K562 (cell line): ENCODE results near the gene C19orf85. TPM values are rescaled to one million over a fixed set of nuclear protein-coding genes. Genes with fewer than 3 reads are reported as not detected.

Experiments
- ATAC-seq: fragments of 200-7000 bp; cut with Tn5 transposase; 3 replicates; pipeline ENCODE4 v1.9.1; 2020; ENCODE audit warnings: moderate library complexity
- BruUV-seq: library from RNA; stranded (reverse); fragments of 400-500 nt; replicated peaks from 2 replicates; lab custom pipeline; 2021; lab: Mats Ljungman, UMichigan
- CTCF ChIA-PET: fragments of 300-600 bp; formaldehyde crosslinking; extraction: SDS; loops from one replicate; lab custom pipeline; 2021; ENCODE audit warnings: low intra/inter-chr PET ratio; lab: Yijun Ruan, JAX
- POLR2A ChIA-PET: fragments of 300-600, 350-650 bp; sonication (Branson Sonifier 250); formaldehyde crosslinking; extraction: SDS; loops from one replicate; lab custom pipeline; 2021; ENCODE audit warnings: antibody characterized with exemption, inconsistent platforms; lab: Yijun Ruan, JAX
- DNase-seq, 4 experiments: peaks; one replicate each; pipeline versions ENCODE4 v3.0.0 to v3.0.0-alpha.2; 2011 to 2018; ENCODE audit warnings: low spot score in 3 of 4, mixed read lengths in 3 of 4; ENCODE audit errors: extremely low read depth in 1 of 4
- FAIRE-seq: peaks from 2 replicates; lab custom pipeline; 2011; peaks lifted over from hg19 to GRCh38; lab: Jason Lieb, UNC
- H2AFZ ChIP-seq: 2 replicates; pipeline ENCODE4 v1.6.0; 2011; ENCODE audit warnings: low read depth, low read length, control low read depth, inconsistent platforms
- H3K27ac ChIP-seq: fragments of 200-600 bp; 3 replicates; pipeline ENCODE4 v1.8.0; 2011; ENCODE audit warnings: low read depth, mild to moderate bottlenecking, control low read depth, inconsistent platforms, low read length, moderate library complexity, mixed read lengths; ENCODE audit errors: extremely low read depth
- H3K27me3 ChIP-seq, 2 experiments: fragments of 300-600 bp in 1 of 2; 2 replicates in 1 of 2; 3 replicates in 1 of 2; pipeline versions ENCODE4 v1.6.0 to v1.8.0; 2011; ENCODE audit warnings: inconsistent platforms in 2 of 2, low read length in 2 of 2, mild to moderate bottlenecking in 1 of 2, mixed read lengths in 1 of 2, moderate library complexity in 1 of 2; ENCODE audit not compliant: control insufficient read depth in 2 of 2, insufficient read depth in 2 of 2
- H3K36me3 ChIP-seq: fragments of 300-600 bp; 3 replicates; pipeline ENCODE4 v1.8.0; 2011; ENCODE audit warnings: mild to moderate bottlenecking, low read length, inconsistent platforms; ENCODE audit not compliant: control insufficient read depth, insufficient read depth
- H3K4me1 ChIP-seq, 2 experiments: fragments of 200-600 bp in 1 of 2; replicated peaks in 1 of 2; 2 replicates in 1 of 2; 3 replicates in 1 of 2; pipeline versions ENCODE4 v1.5.1 to v1.8.0; 2011; ENCODE audit warnings: inconsistent platforms in 2 of 2, low read length in 2 of 2, mild to moderate bottlenecking in 1 of 2, mixed read lengths in 1 of 2, moderate library complexity in 1 of 2; ENCODE audit not compliant: control insufficient read depth in 2 of 2, insufficient read depth in 2 of 2
- H3K4me2 ChIP-seq: 2 replicates; pipeline ENCODE4 v1.6.1; 2011; ENCODE audit warnings: low read length, control low read depth, inconsistent platforms, mixed read lengths; ENCODE audit not compliant: insufficient read depth
- H3K4me3 ChIP-seq: fragments of 200-600 bp; sonication (generic), shearing (Covaris generic); 2 replicates; pipeline ENCODE4 v1.5.1; 2016; ENCODE audit warnings: control low read depth, inconsistent platforms
- H3K79me2 ChIP-seq: fragments of 200-600 bp; 3 replicates; pipeline ENCODE4 v1.8.0; 2011; ENCODE audit warnings: low read length, inconsistent platforms; ENCODE audit not compliant: control insufficient read depth, insufficient read depth
- H3K9ac ChIP-seq, 2 experiments: 2 replicates each; pipeline versions ENCODE4 v1.6.0 to v1.6.1; 2011; ENCODE audit warnings: low read depth in 2 of 2, low read length in 2 of 2, control low read depth in 1 of 2, inconsistent platforms in 1 of 2, mild to moderate bottlenecking in 1 of 2, mixed read lengths in 1 of 2; ENCODE audit not compliant: insufficient read depth in 1 of 2
- H3K9me1 ChIP-seq: one replicate; pipeline ENCODE4 v1.6.0; 2011; ENCODE audit warnings: inconsistent platforms, mild to moderate bottlenecking, low read length, moderate library complexity; ENCODE audit not compliant: control insufficient read depth, insufficient read depth
- H3K9me3 ChIP-seq: replicated peaks from 2 replicates; pipeline ENCODE4 v1.5.1; 2011; ENCODE audit warnings: low read depth, low read length, inconsistent platforms; ENCODE audit not compliant: control insufficient read depth, insufficient read depth
- H4K20me1 ChIP-seq: replicated peaks from 2 replicates; pipeline ENCODE4 v1.6.1; 2011; ENCODE audit warnings: low read length, inconsistent platforms, mixed read lengths; ENCODE audit not compliant: control insufficient read depth, insufficient read depth
- BHLHE40 ChIP-seq: IDR thresholded peaks from 2 replicates; pipeline ENCODE4 v1.6.1; 2011; ENCODE audit warnings: low read length, improper control_type of control experiment
- BMI1 ChIP-seq: fragments of 150-350 bp; IDR thresholded peaks from 2 replicates; pipeline ENCODE4 v1.6.1; 2014; ENCODE audit warnings: low read length
- CHCHD3 ChIP-seq: fragments of 250-450 bp; sonication (Bioruptor Pico); IDR thresholded peaks from 2 replicates; pipeline ENCODE4 v2.1.2; 2022; ENCODE audit warnings: mild to moderate bottlenecking
- CHD4 ChIP-seq: fragments of 200-600 bp; sonication (generic); IDR thresholded peaks from 3 replicates; pipeline ENCODE4 v1.6.1; 2012; ENCODE audit warnings: low read depth, mild to moderate bottlenecking, mixed read lengths, low read length, inconsistent platforms; ENCODE audit not compliant: insufficient read depth, insufficient replicate concordance, poor library complexity, severe bottlenecking
- CREBBP ChIP-seq: IDR thresholded peaks from one replicate; pipeline ENCODE4 v1.6.1; 2012; ENCODE audit warnings: low read depth, mild to moderate bottlenecking, control low read depth, inconsistent platforms, low read length
- EP400 ChIP-seq: fragments of 450-650 bp; IDR thresholded peaks from 2 replicates; pipeline ENCODE4 v1.6.1; 2017; ENCODE audit warnings: antibody characterized with exemption, mild to moderate bottlenecking, moderate library complexity
- ERF ChIP-seq: fragments of 450-650 bp; formaldehyde crosslinking; IDR thresholded peaks from 2 replicates; pipeline ENCODE4 v1.4.0; 2020; ENCODE audit warnings: mild to moderate bottlenecking, mixed read lengths
- HNRNPK ChIP-seq: fragments of 200-400 bp; formaldehyde crosslinking; IDR thresholded peaks from one replicate; pipeline ENCODE4 v1.6.1; 2018; ENCODE audit warnings: mild to moderate bottlenecking, low read depth, low read length; ENCODE audit not compliant: poor library complexity, severe bottlenecking
- KLF16 ChIP-seq: IDR thresholded peaks from 2 replicates; pipeline ENCODE4 v1.6.1; 2016; ENCODE audit warnings: antibody characterized with exemption
- MYC ChIP-seq, 2 experiments: fragments of 250-450 bp in 1 of 2; sonication (Bioruptor Pico) in 1 of 2; IDR thresholded peaks; 2 replicates each; pipeline versions ENCODE4 v1.5.1 to v1.6.1; 2012 to 2021; ENCODE audit warnings: low read depth in 2 of 2, borderline replicate concordance in 1 of 2, improper control_type of control experiment in 1 of 2, low read length in 1 of 2, mild to moderate bottlenecking in 1 of 2, moderate library complexity in 1 of 2
- PCBP1 ChIP-seq: fragments of 200-400 bp; formaldehyde crosslinking; IDR thresholded peaks from 2 replicates; pipeline ENCODE4 v1.6.1; 2018; ENCODE audit warnings: mild to moderate bottlenecking, low read depth, low read length; ENCODE audit not compliant: poor library complexity, severe bottlenecking
- RUNX1 ChIP-seq: sonication (generic); IDR thresholded peaks from 2 replicates; pipeline ENCODE4 v1.6.1; 2016; ENCODE audit warnings: antibody characterized with exemption, low read depth
- TAF15 ChIP-seq: fragments of 200-400 bp; formaldehyde crosslinking; IDR thresholded peaks from 2 replicates; pipeline ENCODE4 v1.6.1; 2017; ENCODE audit warnings: mild to moderate bottlenecking, low read depth, low read length, moderate library complexity
- ZNF121 ChIP-seq: sonication (generic); formaldehyde crosslinking; conservative IDR thresholded peaks from 2 replicates; pipeline ENCODE4 v1.8.0; 2022; ENCODE audit warnings: missing genetic modification reagents
- ZNF764 ChIP-seq: fragments of 250-450 bp; sonication (Bioruptor Pico); IDR thresholded peaks from 2 replicates; pipeline ENCODE4 v1.4.0; 2020; ENCODE audit warnings: low read depth, mild to moderate bottlenecking, moderate library complexity
- ZSCAN32 ChIP-seq: fragments of 450-650 bp; formaldehyde crosslinking; IDR thresholded peaks from 2 replicates; pipeline ENCODE4 v1.4.0; 2020; ENCODE audit warnings: mild to moderate bottlenecking, moderate library complexity
- WGBS: fragments of 100-300 bp; shearing (Covaris generic); methylation state at CpG from one replicate; pipeline ENCODE4 v1.1.6; 2016; ENCODE audit warnings: low coverage, mixed read lengths; ENCODE audit not compliant: insufficient coverage; ENCODE audit errors: missing lambda C conversion rate; 5-methylcytosine and 5-hydroxymethylcytosine counted together
- in situ Hi-C: fragments of 300-500 bp; cut with MboI; formaldehyde crosslinking; loops from 4 replicates; pipeline ENCODE4 v1.15.0; 2018; ENCODE audit warnings: inconsistent platforms, mixed read lengths
- intact Hi-C: fragments of 100-400 bp; cut with micrococcal nuclease; formaldehyde crosslinking; loops from 2 replicates; pipeline ENCODE4 v1.14.2; 2022
- polyA plus RNA-seq, 8 experiments: library from polyadenylated mRNA; depleted of rRNA in 4 of 8; stranded (reverse) in 5 of 8; unstranded in 3 of 8; fragments of >200 nt; fragmentation: Nextera tagmentation in 2 of 8; fragmentation: Illumina TruSeq in 1 of 8; extraction: Ambion mirVana in 2 of 8; extraction: Trizol in 1 of 8; gene quantifications; 2 replicates each; pipeline versions ENCODE4 v1.2.1 to v1.2.3, GENCODE V29; 2011 to 2014; ENCODE audit warnings: inconsistent platforms in 1 of 8, missing spikeins in 1 of 8
- total RNA-seq, 7 experiments: library from RNA; depleted of rRNA in 6 of 7; stranded (reverse); fragments of >200 nt in 6 of 7; fragmentation: Illumina TruSeq in 2 of 7; extraction: Trizol in 2 of 7; gene quantifications; 2 replicates each; pipeline versions ENCODE4 v1.2.1 to v1.2.3, GENCODE V29; 2011 to 2021; ENCODE audit warnings: low replicate concordance in 1 of 7
- TF ChIP-seq, protein P1 (sequence below): fragments of 250-450 bp; sonication (Bioruptor Pico); IDR thresholded peaks from 2 replicates; pipeline ENCODE4 v1.5.0; 2021
- TF ChIP-seq, protein P2 (sequence below): IDR thresholded peaks from 2 replicates; pipeline ENCODE4 v1.6.1; 2014; ENCODE audit warnings: antibody characterized with exemption
- TF ChIP-seq, protein P3 (sequence below): sonication (generic); formaldehyde crosslinking; IDR thresholded peaks from 2 replicates; pipeline ENCODE4 v1.8.0; 2022; ENCODE audit warnings: mild to moderate bottlenecking, missing genetic modification reagents

Gene C19orf85
- total and polyA plus RNA-seq, 9 of the 15 experiments (the other 6 are each of a cell fraction or from before 2014, with no cell fraction given): not detected

DNA sequence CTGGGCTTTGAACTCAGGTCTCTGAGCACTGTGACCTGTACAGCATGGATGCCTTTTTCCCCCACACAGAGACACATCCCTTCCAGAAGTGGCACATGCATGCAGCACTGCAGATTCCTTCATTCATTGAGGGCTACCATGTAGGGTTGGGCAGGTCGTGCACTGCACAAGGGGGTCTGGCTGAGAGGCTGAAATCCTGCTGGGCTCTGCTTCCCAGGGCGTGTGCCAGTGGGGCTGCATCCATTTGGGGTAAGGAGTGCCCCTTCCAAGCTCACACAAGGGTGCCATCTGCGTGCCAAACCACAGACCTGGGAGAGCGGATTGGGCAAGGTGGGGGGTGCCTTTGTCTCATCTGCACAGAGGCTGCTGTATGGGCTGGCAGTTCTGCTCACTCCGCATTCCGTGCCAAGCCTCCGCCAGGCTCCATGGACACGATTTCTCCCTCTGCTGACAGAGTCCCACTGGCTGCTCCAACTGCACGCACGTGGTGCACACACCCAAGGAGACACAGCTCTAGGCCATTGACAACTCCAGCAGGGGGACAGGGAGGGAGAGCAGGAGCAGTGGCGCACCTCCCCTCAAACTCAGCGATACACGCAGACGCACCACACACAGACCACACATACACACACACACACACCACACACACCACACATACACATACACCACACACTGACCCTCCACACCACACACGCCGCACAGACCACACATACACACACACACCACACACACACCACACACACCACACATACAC, 17.0 kb downstream of the C19orf85 start:
- H3K36me3 ChIP-seq: no peaks in the 10 kb centered on the region
- no peaks in the 10 kb centered on the region for H3K9me3 ChIP-seq
- POLR2A ChIA-PET: interaction anchor here (0.6 to 1.3 kb wide), 5 partner anchors 10 to 201 kb away, joined by 3 read pairs; partner anchors contain the start of genes UBE2S and ZNF628
- H3K79me2 ChIP-seq: no peaks in the 10 kb centered on the region
- no peaks in the 10 kb centered on the region for H4K20me1 ChIP-seq
- ATAC-seq: peak; percentile 72
- H3K4me2 ChIP-seq: peak overlapping the region; percentile 24; the same call in 1 of the 2 replicates
- in situ Hi-C loops (loop anchor here (25.0 kb wide), 1 partner anchor 785 kb away; the partner anchor contains the start of gene LILRB4), intact Hi-C loops (no loop called here)
- H3K9ac ChIP-seq: peak overlapping the region in 1 of 2 experiments; percentile 83; a peak in 2 of 4 replicates
- CTCF ChIA-PET: no interaction called here
- peak; percentile 56 for FAIRE-seq
- H2AFZ ChIP-seq: no peak overlapping the region; the same call in 1 of the 2 replicates
- BruUV-seq: no TSS peak
- WGBS: 19% methylated on average over 13 of the region's 16 CpGs
- no peaks in the 10 kb centered on the region for H3K9me1 ChIP-seq
- no peak overlapping the region for H3K27ac ChIP-seq
- peak in 3 of 4 experiments; percentile 6 to 57 (median 52) for DNase-seq
- H3K4me3 ChIP-seq: no peak overlapping the region
- H3K27me3 ChIP-seq: peaks cover 6 to 37% of the 10 kb centered on the region in 2 experiments
- H3K4me1 ChIP-seq: peaks cover 11 to 62% of the 10 kb centered on the region in 2 experiments
- TF ChIP-seq, protein P1, sequence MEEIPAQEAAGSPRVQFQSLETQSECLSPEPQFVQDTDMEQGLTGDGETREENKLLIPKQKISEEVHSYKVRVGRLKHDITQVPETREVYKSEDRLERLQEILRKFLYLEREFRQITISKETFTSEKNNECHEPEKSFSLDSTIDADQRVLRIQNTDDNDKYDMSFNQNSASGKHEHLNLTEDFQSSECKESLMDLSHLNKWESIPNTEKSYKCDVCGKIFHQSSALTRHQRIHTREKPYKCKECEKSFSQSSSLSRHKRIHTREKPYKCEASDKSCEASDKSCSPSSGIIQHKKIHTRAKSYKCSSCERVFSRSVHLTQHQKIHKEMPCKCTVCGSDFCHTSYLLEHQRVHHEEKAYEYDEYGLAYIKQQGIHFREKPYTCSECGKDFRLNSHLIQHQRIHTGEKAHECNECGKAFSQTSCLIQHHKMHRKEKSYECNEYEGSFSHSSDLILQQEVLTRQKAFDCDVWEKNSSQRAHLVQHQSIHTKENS (CRISPR knock-in tag): no peak
- no peak for TF ChIP-seq TAF15
- TF ChIP-seq ZSCAN32: no peak
- no peak for TF ChIP-seq ZNF121
- no peak for TF ChIP-seq KLF16
- TF ChIP-seq, protein P2, sequence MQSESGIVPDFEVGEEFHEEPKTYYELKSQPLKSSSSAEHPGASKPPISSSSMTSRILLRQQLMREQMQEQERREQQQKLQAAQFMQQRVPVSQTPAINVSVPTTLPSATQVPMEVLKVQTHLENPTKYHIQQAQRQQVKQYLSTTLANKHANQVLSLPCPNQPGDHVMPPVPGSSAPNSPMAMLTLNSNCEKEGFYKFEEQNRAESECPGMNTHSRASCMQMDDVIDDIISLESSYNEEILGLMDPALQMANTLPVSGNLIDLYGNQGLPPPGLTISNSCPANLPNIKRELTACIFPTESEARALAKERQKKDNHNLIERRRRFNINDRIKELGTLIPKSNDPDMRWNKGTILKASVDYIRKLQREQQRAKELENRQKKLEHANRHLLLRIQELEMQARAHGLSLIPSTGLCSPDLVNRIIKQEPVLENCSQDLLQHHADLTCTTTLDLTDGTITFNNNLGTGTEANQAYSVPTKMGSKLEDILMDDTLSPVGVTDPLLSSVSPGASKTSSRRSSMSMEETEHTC: no peak
- TF ChIP-seq BHLHE40: peak; percentile 52
- TF ChIP-seq, protein P3, sequence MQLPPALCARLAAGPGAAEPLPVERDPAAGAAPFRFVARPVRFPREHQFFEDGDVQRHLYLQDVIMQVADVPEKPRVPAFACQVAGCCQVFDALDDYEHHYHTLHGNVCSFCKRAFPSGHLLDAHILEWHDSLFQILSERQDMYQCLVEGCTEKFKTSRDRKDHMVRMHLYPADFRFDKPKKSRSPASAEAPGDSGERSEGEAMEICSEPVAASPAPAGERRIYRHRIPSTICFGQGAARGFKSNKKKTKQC (CRISPR knock-in tag): no peak
- TF ChIP-seq MYC (IDR thresholded peaks at IDR 0.05; ENCODE audit: low read depth, low read length): peak; percentile 54; the same call in 1 of the 2 replicates
- TF ChIP-seq MYC (CRISPR knock-in tag; IDR thresholded peaks at IDR 0.05; ENCODE audit: borderline replicate concordance, low read depth): no peak
- no peak for TF ChIP-seq EP400
- TF ChIP-seq PCBP1: no peak
- TF ChIP-seq ZNF764 (CRISPR knock-in tag): no peak
- TF ChIP-seq CHCHD3 (CRISPR knock-in tag): no peak
- TF ChIP-seq CHD4: peak; percentile 78
- no peak for TF ChIP-seq HNRNPK
- no peak for TF ChIP-seq RUNX1
- no peak for TF ChIP-seq CREBBP
- TF ChIP-seq BMI1: no peak
- no peak for TF ChIP-seq ERF
